ENCODE measurements around the gene RRP36. TPM values are rescaled to one million over a fixed set of nuclear protein-coding genes. Genes with fewer than 3 reads are reported as not detected.

The RRP36 gene
- total and polyA plus RNA-seq, 9 of the 15 experiments (the other 6 are each of a cell fraction or from before 2014, with no cell fraction given): 27.6 to 150 (median 114) TPM

- TF ChIP-seq, protein P1, sequence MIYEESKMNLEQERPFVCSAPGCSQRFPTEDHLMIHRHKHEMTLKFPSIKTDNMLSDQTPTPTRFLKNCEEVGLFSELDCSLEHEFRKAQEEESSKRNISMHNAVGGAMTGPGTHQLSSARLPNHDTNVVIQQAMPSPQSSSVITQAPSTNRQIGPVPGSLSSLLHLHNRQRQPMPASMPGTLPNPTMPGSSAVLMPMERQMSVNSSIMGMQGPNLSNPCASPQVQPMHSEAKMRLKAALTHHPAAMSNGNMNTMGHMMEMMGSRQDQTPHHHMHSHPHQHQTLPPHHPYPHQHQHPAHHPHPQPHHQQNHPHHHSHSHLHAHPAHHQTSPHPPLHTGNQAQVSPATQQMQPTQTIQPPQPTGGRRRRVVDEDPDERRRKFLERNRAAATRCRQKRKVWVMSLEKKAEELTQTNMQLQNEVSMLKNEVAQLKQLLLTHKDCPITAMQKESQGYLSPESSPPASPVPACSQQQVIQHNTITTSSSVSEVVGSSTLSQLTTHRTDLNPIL (CRISPR knock-in tag; IDR thresholded peaks at IDR 0.05): no peak
- TF ChIP-seq, protein P2, sequence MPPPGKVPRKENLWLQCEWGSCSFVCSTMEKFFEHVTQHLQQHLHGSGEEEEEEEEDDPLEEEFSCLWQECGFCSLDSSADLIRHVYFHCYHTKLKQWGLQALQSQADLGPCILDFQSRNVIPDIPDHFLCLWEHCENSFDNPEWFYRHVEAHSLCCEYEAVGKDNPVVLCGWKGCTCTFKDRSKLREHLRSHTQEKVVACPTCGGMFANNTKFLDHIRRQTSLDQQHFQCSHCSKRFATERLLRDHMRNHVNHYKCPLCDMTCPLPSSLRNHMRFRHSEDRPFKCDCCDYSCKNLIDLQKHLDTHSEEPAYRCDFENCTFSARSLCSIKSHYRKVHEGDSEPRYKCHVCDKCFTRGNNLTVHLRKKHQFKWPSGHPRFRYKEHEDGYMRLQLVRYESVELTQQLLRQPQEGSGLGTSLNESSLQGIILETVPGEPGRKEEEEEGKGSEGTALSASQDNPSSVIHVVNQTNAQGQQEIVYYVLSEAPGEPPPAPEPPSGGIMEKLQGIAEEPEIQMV (tag; conservative IDR thresholded peaks at IDR 0.05; ENCODE audit: low read depth): no peak
- TF ChIP-seq ELF1 (tag; IDR thresholded peaks at IDR 0.05) (no peak), L3MBTL2 (IDR thresholded peaks at IDR 0.05) (peak; percentile 9; the same call in 1 of the 2 replicates), FOXM1 (IDR thresholded peaks at IDR 0.05; ENCODE audit: low read depth) (peak; percentile 56), FOXM1 (CRISPR knock-in tag; IDR thresholded peaks at IDR 0.05; ENCODE audit: low read depth) (no peak), ETS1 (conservative IDR thresholded peaks at IDR 0.05; ENCODE audit: control insufficient read depth, low read depth, low read length) (peak; percentile 68), MAZ (CRISPR knock-in tag; conservative IDR thresholded peaks at IDR 0.05 in 1 of 2, IDR thresholded peaks at IDR 0.05 in 1 of 2) (peak; percentile 38 to 65), NR2C1 (IDR thresholded peaks at IDR 0.05) (peak; percentile 70; the same call in 1 of the 2 replicates), NR2C1 (tag; IDR thresholded peaks at IDR 0.05) (peak; percentile 76), ZNF668 (CRISPR knock-in tag; IDR thresholded peaks at IDR 0.05) (no peak), TOE1 (IDR thresholded peaks at IDR 0.05; ENCODE audit: borderline replicate concordance) (peak; percentile 91; the same call in 1 of the 2 replicates), TOE1 (CRISPR knock-in tag; IDR thresholded peaks at IDR 0.05; ENCODE audit: borderline replicate concordance, low read depth) (no peak), FOXJ2 (tag; IDR thresholded peaks at IDR 0.05) (peak; percentile 42; the same call in 1 of the 2 replicates), ARID4B (CRISPR knock-in tag; IDR thresholded peaks at IDR 0.05) (peak; percentile 88), ZKSCAN1 (IDR thresholded peaks at IDR 0.05; ENCODE audit: low read depth, low read length) (peak; percentile 90), TAF7 (tag; IDR thresholded peaks at IDR 0.05) (peak; percentile 59), CREM (IDR thresholded peaks at IDR 0.05; ENCODE audit: low read depth) (peak; percentile 100), PHF20 (IDR thresholded peaks at IDR 0.05; ENCODE audit: partially characterized antibody) (peak; percentile 98)
Measured at GRCh38 chr6:43059168-43060033, 38.0 kb downstream of the RRP36 start, which contains the start of the genes KLC4 and MRPL2 (continued).

Measured in K562 (cell line).